Measurements from ENCODE around the gene MED6.

DNA sequence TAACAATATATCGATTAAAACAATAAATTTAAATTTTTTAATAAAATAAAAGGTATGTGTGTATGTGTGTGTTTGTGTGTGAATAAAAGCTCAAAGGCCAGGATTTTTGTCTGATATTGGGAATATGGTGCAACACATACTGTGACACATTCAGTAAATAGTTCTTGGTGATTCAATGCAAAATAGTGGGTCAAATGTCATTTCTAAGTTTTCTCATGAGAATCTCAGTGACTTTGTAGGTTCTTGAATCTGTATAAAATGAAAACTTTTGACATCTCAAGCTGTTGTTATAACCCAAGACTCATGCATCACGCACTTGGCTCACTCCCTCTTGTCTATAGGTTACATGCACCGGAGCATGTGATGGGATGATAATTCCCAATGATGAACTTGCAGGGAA, 16.2 kb upstream of the MED6 start:
- TF ChIP-seq, protein P1, sequence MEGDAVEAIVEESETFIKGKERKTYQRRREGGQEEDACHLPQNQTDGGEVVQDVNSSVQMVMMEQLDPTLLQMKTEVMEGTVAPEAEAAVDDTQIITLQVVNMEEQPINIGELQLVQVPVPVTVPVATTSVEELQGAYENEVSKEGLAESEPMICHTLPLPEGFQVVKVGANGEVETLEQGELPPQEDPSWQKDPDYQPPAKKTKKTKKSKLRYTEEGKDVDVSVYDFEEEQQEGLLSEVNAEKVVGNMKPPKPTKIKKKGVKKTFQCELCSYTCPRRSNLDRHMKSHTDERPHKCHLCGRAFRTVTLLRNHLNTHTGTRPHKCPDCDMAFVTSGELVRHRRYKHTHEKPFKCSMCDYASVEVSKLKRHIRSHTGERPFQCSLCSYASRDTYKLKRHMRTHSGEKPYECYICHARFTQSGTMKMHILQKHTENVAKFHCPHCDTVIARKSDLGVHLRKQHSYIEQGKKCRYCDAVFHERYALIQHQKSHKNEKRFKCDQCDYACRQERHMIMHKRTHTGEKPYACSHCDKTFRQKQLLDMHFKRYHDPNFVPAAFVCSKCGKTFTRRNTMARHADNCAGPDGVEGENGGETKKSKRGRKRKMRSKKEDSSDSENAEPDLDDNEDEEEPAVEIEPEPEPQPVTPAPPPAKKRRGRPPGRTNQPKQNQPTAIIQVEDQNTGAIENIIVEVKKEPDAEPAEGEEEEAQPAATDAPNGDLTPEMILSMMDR (conservative IDR thresholded peaks at IDR 0.05 in 1 of 2, IDR thresholded peaks at IDR 0.05 in 1 of 2; ENCODE audit: low read depth in 1 of 2, low read length in 2 of 2) = no peak
- TF ChIP-seq EZH2 (IDR thresholded peaks at IDR 0.05; ENCODE audit: low read length, missing control alignments) = no peak
